Tibial artery (tissue), 4 donors: ENCODE data around the gene GPR132.
"Not testable (repeated sequence)": the region's sequence is repeated elsewhere in the genome, so short reads cannot be mapped to it uniquely, and the experiment has no call there.

ENCODE experiments used
- DNase-seq, 2 donors: peaks; one replicate each; pipeline ENCODE4 v3.0.0-alpha.2; 2019
- H3K27ac ChIP-seq, 2 donors: fragments of 200-600 bp; sonication (generic) in 1 of 2; 1 replicate in 1 of 2; 2 replicates in 1 of 2; pipeline ENCODE4 v1.5.1; 2018 to 2019; ENCODE audit warnings: mild to moderate bottlenecking in 1 of 2
- H3K27me3 ChIP-seq, 2 donors: fragments of 200-600 bp; sonication (generic) in 1 of 2; one replicate each; pipeline versions ENCODE4 v1.5.1 to v1.6.0; 2016 to 2019
- H3K36me3 ChIP-seq, 3 donors: fragments of 200-600 bp; sonication (generic) in 2 of 3; one replicate each; pipeline ENCODE4 v1.5.1; 2016 to 2019; ENCODE audit warnings: mild to moderate bottlenecking in 2 of 3
- H3K4me1 ChIP-seq, 4 donors: fragments of 200-600 bp; sonication (generic) in 2 of 4; 1 replicate in 3 of 4; 2 replicates in 1 of 4; pipeline ENCODE4 v1.5.1; 2016 to 2019
- H3K4me3 ChIP-seq, 2 donors: fragments of 200-600 bp; sonication (generic) in 1 of 2; 1 replicate in 1 of 2; 2 replicates in 1 of 2; pipeline ENCODE4 v1.5.1; 2018 to 2019; ENCODE audit warnings: mild to moderate bottlenecking in 2 of 2
- H3K9me3 ChIP-seq, 3 donors: fragments of 200-600 bp; sonication (generic) in 1 of 3; one replicate each; pipeline ENCODE4 v1.5.1; 2016 to 2019
- intact Hi-C: fragments of 100-400 bp; cut with DNase I; formaldehyde crosslinking; loops from one replicate; pipeline ENCODE4 v1.15.0; 2023; ENCODE audit warnings: low total_unique reads
- TF ChIP-seq, protein P1 (sequence below), 2 experiments: fragments of 200-600 bp in 1 of 2; fragments of 450-650 bp in 1 of 2; IDR thresholded peaks; one replicate each; pipeline ENCODE4 v1.5.1; 2017 to 2019; ENCODE audit warnings: antibody characterized with exemption in 2 of 2, mild to moderate bottlenecking in 1 of 2, moderate library complexity in 1 of 2

Gene GPR132

DNA sequence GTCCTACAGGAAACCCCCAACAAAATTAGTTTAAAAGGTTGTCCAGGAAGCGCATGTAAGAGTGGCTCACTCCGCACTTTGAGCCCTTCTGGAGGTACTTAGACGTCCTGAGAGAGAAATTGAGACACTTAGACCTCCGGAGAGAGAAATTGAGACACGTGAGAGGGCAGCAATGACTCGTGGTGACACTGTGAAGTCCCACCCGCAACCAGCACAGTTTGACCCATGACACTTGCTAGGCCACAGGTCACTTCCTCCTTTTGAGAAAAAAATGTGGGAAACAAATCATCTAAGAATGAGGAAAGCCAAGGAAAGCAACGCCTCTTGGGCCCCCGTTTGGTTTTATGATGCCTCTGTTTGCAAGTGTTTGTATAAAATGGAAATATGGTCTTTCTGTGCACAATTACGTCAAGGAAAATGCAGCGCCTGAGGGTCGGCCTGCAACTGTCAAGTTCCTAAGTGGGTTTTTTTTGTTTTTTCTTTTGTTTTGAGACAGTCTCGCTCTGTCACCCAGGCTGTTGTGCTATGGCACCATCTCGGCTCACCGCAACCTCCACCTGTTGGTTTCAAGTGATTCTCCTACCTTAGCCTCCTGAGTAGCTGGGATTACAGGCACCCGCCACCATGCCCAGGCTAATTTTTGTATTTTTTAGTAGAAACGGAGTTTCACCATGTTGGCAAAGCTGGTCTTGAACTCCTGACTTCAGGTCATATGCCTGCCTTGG lies 30.8 kb downstream of the GPR132 start:
- DNase-seq = no peak
- intact Hi-C loops = no loop called here
- Histone ChIP-seq H3K27ac (no peak overlapping the region), H3K36me3 (no peaks in the 10 kb centered on the region), H3K27me3 (peaks cover 0 to 7% of the 10 kb centered on the region in 2 donors), H3K4me3 (no peak overlapping the region), H3K4me1 (no peaks in the 10 kb centered on the region), H3K9me3 (no peaks in the 10 kb centered on the region)
- TF ChIP-seq, protein P1, sequence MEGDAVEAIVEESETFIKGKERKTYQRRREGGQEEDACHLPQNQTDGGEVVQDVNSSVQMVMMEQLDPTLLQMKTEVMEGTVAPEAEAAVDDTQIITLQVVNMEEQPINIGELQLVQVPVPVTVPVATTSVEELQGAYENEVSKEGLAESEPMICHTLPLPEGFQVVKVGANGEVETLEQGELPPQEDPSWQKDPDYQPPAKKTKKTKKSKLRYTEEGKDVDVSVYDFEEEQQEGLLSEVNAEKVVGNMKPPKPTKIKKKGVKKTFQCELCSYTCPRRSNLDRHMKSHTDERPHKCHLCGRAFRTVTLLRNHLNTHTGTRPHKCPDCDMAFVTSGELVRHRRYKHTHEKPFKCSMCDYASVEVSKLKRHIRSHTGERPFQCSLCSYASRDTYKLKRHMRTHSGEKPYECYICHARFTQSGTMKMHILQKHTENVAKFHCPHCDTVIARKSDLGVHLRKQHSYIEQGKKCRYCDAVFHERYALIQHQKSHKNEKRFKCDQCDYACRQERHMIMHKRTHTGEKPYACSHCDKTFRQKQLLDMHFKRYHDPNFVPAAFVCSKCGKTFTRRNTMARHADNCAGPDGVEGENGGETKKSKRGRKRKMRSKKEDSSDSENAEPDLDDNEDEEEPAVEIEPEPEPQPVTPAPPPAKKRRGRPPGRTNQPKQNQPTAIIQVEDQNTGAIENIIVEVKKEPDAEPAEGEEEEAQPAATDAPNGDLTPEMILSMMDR (IDR thresholded peaks at IDR 0.05) = no peak

GRCh38 chr14:105033412-105033900 lies 31.8 kb downstream of the GPR132 start:
- H3K4me3 ChIP-seq = peak overlapping the region; percentile 20 to 25
- DNase-seq, H3K4me1 ChIP-seq, intact Hi-C loops, H3K36me3 ChIP-seq, H3K27ac ChIP-seq, H3K9me3 ChIP-seq, H3K27me3 ChIP-seq: not testable (repeated sequence)

GRCh38 chr14:105032451-105032901 lies 32.8 kb downstream of the GPR132 start:
- DNase-seq, H3K9me3 ChIP-seq, H3K27me3 ChIP-seq, H3K4me1 ChIP-seq, H3K36me3 ChIP-seq, H3K4me3 ChIP-seq, intact Hi-C loops, H3K27ac ChIP-seq: not testable (repeated sequence)

- intact Hi-C loops = no loop called here
- no peaks in the 10 kb centered on the region for H3K9me3 ChIP-seq
- H3K36me3 ChIP-seq = no peaks in the 10 kb centered on the region
- no peaks in the 10 kb centered on the region for H3K27me3 ChIP-seq
- TF ChIP-seq, protein P1 (IDR thresholded peaks at IDR 0.05) = no peak
- no peak overlapping the region for H3K4me3 ChIP-seq
- H3K27ac ChIP-seq = no peak overlapping the region
- peaks cover 0 to 9% (median 0%) of the 10 kb centered on the region in 4 donors for H3K4me1 ChIP-seq
- DNase-seq = no peak
Measured at GRCh38 chr14:105030836-105031396, 34.3 kb downstream of the GPR132 start.

DNA sequence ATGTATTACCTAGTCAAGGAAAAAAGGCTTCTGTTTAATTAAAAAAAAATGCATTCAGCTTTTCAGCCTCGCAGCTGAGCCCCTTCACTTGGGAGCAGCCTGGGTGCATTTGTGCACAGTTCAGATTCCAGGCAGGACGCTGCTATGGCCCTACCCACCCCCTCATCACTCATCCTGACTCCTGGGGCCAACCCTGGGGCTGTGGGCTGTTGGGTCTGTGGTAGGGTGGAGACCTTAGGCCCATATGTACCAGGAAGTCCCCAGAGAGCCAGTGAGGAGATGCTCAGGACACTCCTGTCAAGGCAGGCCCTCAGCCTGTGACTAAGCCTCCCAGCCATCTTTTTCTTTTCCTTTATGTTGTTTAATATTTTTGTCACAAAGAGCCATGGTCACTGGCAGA lies 35.0 kb downstream of the GPR132 start:
- no peak overlapping the region for H3K4me3 ChIP-seq
- peaks cover 0 to 9% (median 0%) of the 10 kb centered on the region in 4 donors for H3K4me1 ChIP-seq
- intact Hi-C loops = no loop called here
- H3K36me3 ChIP-seq = no peaks in the 10 kb centered on the region
- no peaks in the 10 kb centered on the region for H3K9me3 ChIP-seq
- no peaks in the 10 kb centered on the region for H3K27me3 ChIP-seq
- H3K27ac ChIP-seq = no peak overlapping the region
- TF ChIP-seq, protein P1 (IDR thresholded peaks at IDR 0.05) = no peak
- DNase-seq = no peak

DNA sequence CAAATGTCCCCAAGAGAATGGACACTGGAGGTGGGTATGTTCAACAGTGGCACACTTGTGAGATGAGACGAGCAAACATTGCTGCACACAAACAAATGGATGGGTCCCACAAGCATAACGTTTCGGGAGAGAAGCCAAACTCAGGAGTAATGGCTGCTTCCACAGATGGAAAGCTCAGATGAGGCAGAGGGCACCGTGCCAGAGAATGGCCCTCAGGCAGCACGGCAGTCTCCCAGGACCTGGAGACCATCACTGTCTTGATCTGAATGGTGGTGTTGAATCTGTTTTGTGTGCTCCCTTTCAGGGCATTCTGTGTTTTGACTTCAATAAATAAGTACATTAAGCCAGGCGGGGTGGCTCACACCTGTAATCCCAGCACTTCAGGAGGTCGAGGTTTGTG lies 35.8 kb downstream of the GPR132 start:
- no peak for DNase-seq
- H3K9me3 ChIP-seq = no peaks in the 10 kb centered on the region
- no peak overlapping the region for H3K4me3 ChIP-seq
- TF ChIP-seq, protein P1 (IDR thresholded peaks at IDR 0.05) = no peak
- no peaks in the 10 kb centered on the region for H3K27me3 ChIP-seq
- peaks cover 0 to 9% (median 0%) of the 10 kb centered on the region in 4 donors for H3K4me1 ChIP-seq
- no peak overlapping the region for H3K27ac ChIP-seq
- intact Hi-C loops = no loop called here
- H3K36me3 ChIP-seq = no peaks in the 10 kb centered on the region
